Peyer's patch (tissue), 4 donors: ENCODE results near the gene SMYD1. TPM values are rescaled to one million over a fixed set of nuclear protein-coding genes. Genes with fewer than 3 reads are reported as not detected.

ENCODE experiments used
- DNase-seq, 3 donors: peaks; one replicate each; pipeline ENCODE4 v3.0.0-alpha.2; 2017 to 2019
- H3K27ac ChIP-seq, 4 donors: fragments of 200-600 bp; sonication (generic); one replicate each; pipeline ENCODE4 v1.5.1; 2016 to 2019
- H3K27me3 ChIP-seq, 2 donors: fragments of 200-600 bp; sonication (generic); one replicate each; pipeline ENCODE4 v1.5.1; 2019
- H3K36me3 ChIP-seq, 3 donors: fragments of 200-600 bp; sonication (generic); one replicate each; pipeline ENCODE4 v1.5.1; 2016 to 2019
- H3K4me1 ChIP-seq, 4 donors: fragments of 200-600 bp; sonication (generic); one replicate each; pipeline ENCODE4 v1.5.1; 2016 to 2019
- H3K4me3 ChIP-seq, 4 donors: fragments of 200-600 bp; sonication (generic); 1 replicate in 3 of 4; 2 replicates in 1 of 4; pipeline ENCODE4 v1.5.1; 2016 to 2019; ENCODE audit warnings: mild to moderate bottlenecking in 1 of 4
- H3K9me3 ChIP-seq, 4 donors: fragments of 200-600 bp; sonication (generic); one replicate each; pipeline ENCODE4 v1.5.1; 2016 to 2019; ENCODE audit warnings: mild to moderate bottlenecking in 1 of 4
- CTCF ChIP-seq, 6 experiments: fragments of 450-650 bp in 4 of 6; fragments of 200-600 bp in 2 of 6; sonication (generic) in 1 of 6; IDR thresholded peaks; one replicate each; pipeline ENCODE4 v1.5.1; 2017 to 2019; ENCODE audit warnings: antibody characterized with exemption in 6 of 6, mild to moderate bottlenecking in 3 of 6, moderate library complexity in 1 of 6
- POLR2A ChIP-seq, 2 donors: fragments of 450-650 bp; IDR thresholded peaks; one replicate each; pipeline ENCODE4 v1.5.1; 2017; ENCODE audit warnings: antibody characterized with exemption in 2 of 2, mild to moderate bottlenecking in 2 of 2, moderate library complexity in 2 of 2
- total RNA-seq, 4 donors: library from RNA; depleted of rRNA; stranded (reverse); fragments of >200 nt; gene quantifications; one replicate each; pipeline ENCODE4 v1.1.0, GENCODE V29; 2016

The SMYD1 gene
- total RNA-seq, 4 donors from 2014 or later: 0.67 to 2.7 TPM; not detected in 2

DNA sequence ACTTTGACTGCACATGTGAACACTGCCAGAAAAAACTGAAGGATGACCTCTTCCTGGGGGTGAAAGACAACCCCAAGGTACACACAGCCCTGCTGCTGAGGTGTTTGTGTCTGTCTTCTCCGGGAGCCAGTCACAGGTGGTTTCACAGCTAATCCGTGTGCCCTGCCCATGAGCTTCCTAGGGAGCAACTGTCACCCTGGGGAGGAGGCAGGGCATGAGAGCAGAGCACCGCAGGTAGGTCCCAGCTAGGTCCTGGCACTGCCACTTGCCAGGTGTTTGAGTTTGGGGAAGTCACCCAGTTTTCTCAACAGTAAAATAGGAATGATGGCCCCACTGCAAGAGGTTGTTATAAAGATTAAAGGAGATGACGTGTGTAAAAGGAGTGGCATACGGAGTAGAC, 29.1 kb downstream of the SMYD1 start:
- no peak for TF ChIP-seq CTCF (IDR thresholded peaks at IDR 0.05)
- no peak for TF ChIP-seq POLR2A (IDR thresholded peaks at IDR 0.05)
- H3K36me3 ChIP-seq: no peaks in the 10 kb centered on the region

DNA sequence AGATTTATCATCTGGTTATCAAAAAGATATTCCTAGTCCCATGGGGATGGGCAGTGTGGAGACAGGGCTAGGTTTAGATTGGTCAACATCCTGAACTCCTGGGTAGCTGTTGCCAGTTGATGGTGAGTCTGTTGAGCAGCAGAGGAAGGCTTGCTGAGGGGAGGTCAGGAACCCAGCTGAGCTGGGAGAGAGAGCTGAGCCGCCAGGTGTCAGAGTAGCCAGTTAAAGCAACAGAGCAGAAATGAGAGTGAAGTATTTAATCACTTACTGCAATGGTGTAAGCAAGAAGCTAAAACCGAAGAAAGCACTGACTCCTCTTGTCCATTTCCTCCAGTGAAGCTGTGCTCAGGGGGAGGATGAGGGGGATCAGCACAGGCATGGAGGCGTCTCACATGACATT, 29.6 kb downstream of the SMYD1 start:
- no peaks in the 10 kb centered on the region for H3K4me1 ChIP-seq
- no peak overlapping the region for H3K4me3 ChIP-seq
- H3K36me3 ChIP-seq: no peaks in the 10 kb centered on the region
- TF ChIP-seq CTCF (IDR thresholded peaks at IDR 0.05): no peak
- TF ChIP-seq POLR2A (IDR thresholded peaks at IDR 0.05): no peak
- DNase-seq: no peak
- H3K27me3 ChIP-seq: no peaks in the 10 kb centered on the region
- no peak overlapping the region for H3K27ac ChIP-seq
- no peaks in the 10 kb centered on the region for H3K9me3 ChIP-seq

More for the DNA sequence above, 29.1 kb downstream of the SMYD1 start:
- DNase-seq: no peak
- Histone ChIP-seq H3K9me3 (no peaks in the 10 kb centered on the region), H3K4me3 (no peak overlapping the region), H3K4me1 (no peaks in the 10 kb centered on the region), H3K27ac (no peak overlapping the region), H3K27me3 (no peaks in the 10 kb centered on the region)

DNA sequence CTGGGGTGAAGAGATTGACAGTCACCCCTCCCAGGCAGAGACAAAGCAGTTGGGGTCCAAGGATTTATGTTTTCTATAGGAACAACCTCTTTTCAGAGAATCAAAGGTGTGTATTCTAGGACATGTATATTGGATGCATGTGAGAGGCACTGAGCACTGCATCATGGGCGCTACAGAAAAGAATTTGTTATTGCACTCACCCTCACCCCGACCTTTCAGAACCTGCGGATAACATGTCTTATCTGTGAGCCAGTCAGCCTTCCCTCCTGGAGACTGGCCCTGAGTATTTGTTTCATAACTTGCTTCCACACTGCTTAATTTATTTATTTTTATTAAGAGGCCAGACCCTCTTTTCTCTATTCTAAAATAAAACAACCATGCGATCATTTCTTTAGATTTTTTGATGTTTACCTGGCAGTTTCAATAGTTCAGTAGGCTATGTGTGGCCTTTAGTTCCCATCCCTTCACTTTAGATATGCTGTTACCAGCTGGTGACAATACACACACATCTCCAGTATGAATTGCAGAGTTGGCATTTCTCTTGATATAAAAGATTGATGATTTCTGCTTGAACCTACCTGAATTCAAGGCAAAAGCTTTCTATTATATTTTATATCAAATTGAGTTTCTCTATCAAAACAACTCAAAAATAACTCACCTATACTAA, 30.4 kb downstream of the SMYD1 start:
- Histone ChIP-seq H3K9me3 (no peaks in the 10 kb centered on the region), H3K4me3 (no peak overlapping the region), H3K27me3 (no peaks in the 10 kb centered on the region), H3K36me3 (no peaks in the 10 kb centered on the region), H3K27ac (no peak overlapping the region), H3K4me1 (no peaks in the 10 kb centered on the region)
- no peak for TF ChIP-seq CTCF (IDR thresholded peaks at IDR 0.05)
- DNase-seq: no peak

DNA sequence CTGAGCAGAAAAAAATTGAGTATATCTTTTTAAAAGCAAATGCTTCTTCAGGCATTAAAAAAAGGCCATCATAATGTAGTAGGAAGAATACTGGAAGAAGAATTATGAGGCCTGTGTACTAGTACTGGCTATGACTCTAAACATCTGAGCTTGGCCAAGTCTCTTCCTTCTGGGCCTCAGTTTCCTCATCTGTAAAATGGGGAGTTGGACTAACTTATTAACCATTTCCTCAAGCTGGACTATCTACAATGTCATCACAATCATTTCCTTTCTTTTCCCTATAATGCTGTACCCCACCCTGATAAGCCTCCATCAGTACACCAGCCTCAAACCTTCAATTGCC, 30.9 kb downstream of the SMYD1 start:
- no peak overlapping the region for H3K4me3 ChIP-seq
- no peak for TF ChIP-seq CTCF (IDR thresholded peaks at IDR 0.05)
- no peak for TF ChIP-seq POLR2A (IDR thresholded peaks at IDR 0.05)
- no peaks in the 10 kb centered on the region for H3K4me1 ChIP-seq
- H3K27ac ChIP-seq: no peak overlapping the region
- H3K27me3 ChIP-seq: no peaks in the 10 kb centered on the region
- H3K9me3 ChIP-seq: no peaks in the 10 kb centered on the region
- DNase-seq: no peak
- no peaks in the 10 kb centered on the region for H3K36me3 ChIP-seq

DNA sequence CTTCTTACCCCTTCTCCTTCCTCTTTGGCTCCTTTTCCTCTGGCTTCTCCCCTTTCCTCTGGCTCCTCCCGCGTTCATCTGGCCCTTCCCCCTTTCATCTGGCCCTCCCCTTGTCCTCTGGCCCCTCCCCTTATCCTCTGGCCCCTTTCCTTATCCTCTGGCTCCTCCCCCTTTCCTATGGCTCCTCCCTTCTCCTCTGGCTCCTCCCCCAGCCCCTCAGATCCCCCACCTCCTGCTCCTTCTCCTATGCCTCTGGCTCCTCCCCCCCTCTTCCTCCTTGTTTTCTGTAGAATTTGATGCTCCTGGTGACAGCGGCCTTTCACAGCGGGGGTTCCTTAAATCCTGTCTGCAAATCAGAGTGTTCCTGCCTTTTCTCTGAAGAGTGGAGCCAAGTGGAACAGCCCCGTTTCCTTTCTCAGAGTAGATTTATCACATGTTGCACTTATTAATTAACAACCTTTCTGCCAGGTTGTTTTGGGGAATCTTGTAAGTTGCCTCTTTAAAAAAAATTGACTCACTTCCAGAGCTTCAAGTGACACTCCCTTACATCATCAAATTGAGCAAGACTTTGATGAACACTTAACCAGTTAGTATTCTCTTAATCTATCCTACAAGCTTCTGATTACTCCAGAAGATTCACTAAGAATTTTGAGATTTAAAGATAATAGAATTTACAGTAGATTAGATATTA, 32.3 kb downstream of the SMYD1 start:
- Histone ChIP-seq H3K9me3 (no peaks in the 10 kb centered on the region), H3K36me3 (no peaks in the 10 kb centered on the region), H3K4me3 (no peak overlapping the region), H3K4me1 (no peaks in the 10 kb centered on the region), H3K27me3 (no peaks in the 10 kb centered on the region), H3K27ac (no peak overlapping the region)
- DNase-seq: no peak
- TF ChIP-seq POLR2A (IDR thresholded peaks at IDR 0.05) (no peak), CTCF (IDR thresholded peaks at IDR 0.05) (no peak)
